Osteocyte (in vitro differentiated cells): ENCODE measurements around the gene DTD1. TPM values are rescaled to one million over a fixed set of nuclear protein-coding genes. Genes with fewer than 3 reads are reported as not detected.

ENCODE experiments used
- DNase-seq: peaks from one replicate; pipeline ENCODE4 v3.0.0; 2021; ENCODE audit warnings: mixed read lengths; ENCODE audit not compliant: unreplicated experiment; ENCODE audit errors: extremely low spot score
- H3K27ac Mint-ChIP-seq: one replicate; pipeline ENCODE4 v1.8.0; 2021; ENCODE audit warnings: mild to moderate bottlenecking, mixed read lengths; ENCODE audit not compliant: unreplicated experiment
- H3K27me3 Mint-ChIP-seq: one replicate; pipeline ENCODE4 v1.8.0; 2021; ENCODE audit warnings: mixed read lengths; ENCODE audit not compliant: unreplicated experiment
- H3K36me3 Mint-ChIP-seq: one replicate; pipeline ENCODE4 v1.8.0; 2021; ENCODE audit warnings: mixed read lengths; ENCODE audit not compliant: unreplicated experiment
- H3K4me1 Mint-ChIP-seq: one replicate; pipeline ENCODE4 v1.8.0; 2021; ENCODE audit warnings: mixed read lengths; ENCODE audit not compliant: unreplicated experiment
- H3K4me3 Mint-ChIP-seq: one replicate; pipeline ENCODE4 v1.8.0; 2021; ENCODE audit warnings: mild to moderate bottlenecking, moderate library complexity, mixed read lengths; ENCODE audit not compliant: unreplicated experiment
- H3K9me3 Mint-ChIP-seq: one replicate; pipeline ENCODE4 v1.8.0; 2021; ENCODE audit warnings: mixed read lengths; ENCODE audit not compliant: unreplicated experiment
- CTCF ChIP-seq: fragments of 200-600 bp; sonication (generic); IDR thresholded peaks from 2 replicates; pipeline ENCODE4 v1.5.0; 2021; ENCODE audit warnings: antibody characterized with exemption, mild to moderate bottlenecking, moderate library complexity
- total RNA-seq: library from RNA; stranded (reverse); gene quantifications from 2 replicates; pipeline ENCODE4 v1.2.1, GENCODE V29; 2021

The DTD1 gene
- total RNA-seq, 1 donor from 2014 or later = 26.2 TPM

- H3K9me3 Mint-ChIP-seq = no peaks in the 10 kb centered on the region
- no peak overlapping the region for H3K4me3 Mint-ChIP-seq
- H3K27ac Mint-ChIP-seq = no peak overlapping the region
- peaks cover 3% of the 10 kb centered on the region for H3K4me1 Mint-ChIP-seq
- TF ChIP-seq CTCF = no peak
- no peak for DNase-seq
- no peaks in the 10 kb centered on the region for H3K27me3 Mint-ChIP-seq
- H3K36me3 Mint-ChIP-seq = no peaks in the 10 kb centered on the region
These were observed 137.1 kb downstream of the DTD1 start for GRCh38 chr20:18724788-18725464.

GRCh38 chr20:18727032-18727508 is 139.2 kb downstream of the DTD1 start:
- Mint-ChIP-seq H3K27ac (no peak overlapping the region), H3K27me3 (no peaks in the 10 kb centered on the region), H3K9me3 (no peaks in the 10 kb centered on the region), H3K4me1 (peaks cover 3% of the 10 kb centered on the region), H3K4me3 (no peak overlapping the region), H3K36me3 (no peaks in the 10 kb centered on the region)
- no peak for DNase-seq
- TF ChIP-seq CTCF = no peak

- H3K4me3 Mint-ChIP-seq = no peak overlapping the region
- H3K27ac Mint-ChIP-seq = no peak overlapping the region
- H3K36me3 Mint-ChIP-seq = no peaks in the 10 kb centered on the region
- no peaks in the 10 kb centered on the region for H3K9me3 Mint-ChIP-seq
- DNase-seq = no peak
- peaks cover 3% of the 10 kb centered on the region for H3K4me1 Mint-ChIP-seq
- no peaks in the 10 kb centered on the region for H3K27me3 Mint-ChIP-seq
- no peak for TF ChIP-seq CTCF
These were observed 140.5 kb downstream of the DTD1 start for GRCh38 chr20:18728165-18728869.

GRCh38 chr20:18728870-18729224 is 141.0 kb downstream of the DTD1 start:
- H3K27ac Mint-ChIP-seq = no peak overlapping the region

More at GRCh38 chr20:18728870-18729224, 141.0 kb downstream of the DTD1 start:
- H3K4me1 Mint-ChIP-seq = peaks cover 3% of the 10 kb centered on the region
- DNase-seq = no peak
- no peaks in the 10 kb centered on the region for H3K27me3 Mint-ChIP-seq
- TF ChIP-seq CTCF = no peak
- no peak overlapping the region for H3K4me3 Mint-ChIP-seq
- H3K9me3 Mint-ChIP-seq = no peaks in the 10 kb centered on the region
- H3K36me3 Mint-ChIP-seq = no peaks in the 10 kb centered on the region
